AG09319 (cell line): ENCODE results near the gene NPW.

ENCODE experiments used
- DNase-seq: peaks from one replicate; pipeline ENCODE4 v3.0.0-alpha.2; 2010; ENCODE audit warnings: low read depth; ENCODE audit errors: extremely low read depth
- CTCF ChIP-seq: IDR thresholded peaks from 2 replicates; pipeline ENCODE4 v1.5.1; 2011; ENCODE audit warnings: low read depth, mild to moderate bottlenecking, inconsistent platforms, low read length, moderate library complexity

NPW gene

GRCh38 chr16:1991948-1992703, 27.5 kb upstream of the NPW start:
- TF ChIP-seq CTCF, result no peak
- peak; percentile 62 for DNase-seq

- no peak for TF ChIP-seq CTCF
These were observed 26.8 kb upstream of the NPW start for GRCh38 chr16:1992704-1993317.

GRCh38 chr16:1993731-1994131, 25.9 kb upstream of the NPW start:
- DNase-seq, result no peak
- TF ChIP-seq CTCF, result no peak

More at GRCh38 chr16:1992704-1993317, 26.8 kb upstream of the NPW start:
- no peak for DNase-seq

GRCh38 chr16:1997494-1998359, 21.9 kb upstream of the NPW start:
- TF ChIP-seq CTCF, result no peak
- peak; percentile 61 for DNase-seq

GRCh38 chr16:1998360-1998835, 21.2 kb upstream of the NPW start:
- no peak for DNase-seq
- TF ChIP-seq CTCF, result no peak

- no peak for TF ChIP-seq CTCF
- DNase-seq, result no peak
These were observed 20.5 kb upstream of the NPW start for GRCh38 chr16:1998852-1999801.
